GM19193 (cell line): ENCODE results near the gene MIOX.
A peak's percentile ranks its signal among the peaks of the same experiment; 100 is the strongest.

ENCODE experiments used
- POLR2A ChIP-seq: IDR thresholded peaks from 4 replicates; pipeline ENCODE4 v1.6.1; 2011; ENCODE audit not compliant: insufficient read depth, insufficient read length; ENCODE audit errors: extremely low read depth

The MIOX gene

GRCh38 chr22:50531962-50532674 lies 45.5 kb downstream of the MIOX start:
- peak; percentile 32 for TF ChIP-seq POLR2A

- peak; percentile 34 for TF ChIP-seq POLR2A
Measured at GRCh38 chr22:50532824-50533796, 46.5 kb downstream of the MIOX start.

GRCh38 chr22:50535113-50535512 lies 48.5 kb downstream of the MIOX start:
- TF ChIP-seq POLR2A = no peak

GRCh38 chr22:50536226-50536625 lies 49.6 kb downstream of the MIOX start:
- TF ChIP-seq POLR2A = no peak

- TF ChIP-seq POLR2A = no peak
Measured at GRCh38 chr22:50537765-50538164, 51.1 kb downstream of the MIOX start.
